A549 (cell line): ENCODE data around the gene HDLBP. TPM values are rescaled to one million over a fixed set of nuclear protein-coding genes. Genes with fewer than 3 reads are reported as not detected.
"Not testable (repeated sequence)": the region's sequence is repeated elsewhere in the genome, so short reads cannot be mapped to it uniquely, and the experiment has no call there.

Experiments
- ATAC-seq, 2 experiments: fragments of 200-7000 bp in 1 of 2; fragments of >200 bp in 1 of 2; cut with Nextera tagmentation in 1 of 2; cut with Tn5 transposase in 1 of 2; 3 replicates each; pipeline versions ENCODE4 v1.8.0 to v1.9.1; 2018 to 2020; ENCODE audit warnings: mild to moderate bottlenecking in 1 of 2, moderate library complexity in 1 of 2
- CTCF ChIA-PET: fragments of 300-600 bp; sonication (Branson Sonifier 250); formaldehyde crosslinking; extraction: SDS; loops from one replicate; lab custom pipeline; 2021; ENCODE audit warnings: antibody characterized with exemption, inconsistent platforms; lab: Yijun Ruan, JAX
- POLR2A ChIA-PET: fragments of 350-600 bp; formaldehyde crosslinking; extraction: SDS; loops from one replicate; lab custom pipeline; 2021; ENCODE audit warnings: antibody characterized with exemption, inconsistent platforms; lab: Yijun Ruan, JAX
- DNase-seq, 2 experiments: peaks; one replicate each; pipeline versions ENCODE4 v3.0.0 to v3.0.0-alpha.2; 2011 to 2016; ENCODE audit warnings: low read depth in 1 of 2, low spot score in 1 of 2
- FAIRE-seq: peaks from 2 replicates; lab custom pipeline; 2011; peaks lifted over from hg19 to GRCh38; lab: Jason Lieb, UNC
- H3K27ac ChIP-seq, 2 experiments: fragments of >200 bp; sonication (Bioruptor Twin); formaldehyde crosslinking; 3 replicates each; pipeline ENCODE4 v1.5.1; 2016 to 2017
- H3K4me1 ChIP-seq: fragments of >200 bp; sonication (Bioruptor Twin); formaldehyde crosslinking; 3 replicates; pipeline ENCODE4 v1.6.1; 2016
- H3K4me2 ChIP-seq: fragments of >200 bp; sonication (Bioruptor Twin); formaldehyde crosslinking; 3 replicates; pipeline ENCODE4 v1.6.1; 2016
- H3K4me3 ChIP-seq: fragments of >200 bp; sonication (Bioruptor Twin); formaldehyde crosslinking; 3 replicates; pipeline ENCODE4 v1.5.1; 2016
- H3K9me3 ChIP-seq: fragments of >200 bp; sonication (Bioruptor Twin); formaldehyde crosslinking; 3 replicates; pipeline ENCODE4 v1.6.1; 2016
- BHLHE40 ChIP-seq: IDR thresholded peaks from 2 replicates; pipeline ENCODE4 v1.6.1; 2012; ENCODE audit warnings: low read depth, low read length, inconsistent platforms
- CBX2 ChIP-seq: fragments of 200-600 bp; sonication (generic); IDR thresholded peaks from 2 replicates; pipeline ENCODE4 v1.6.1; 2016; ENCODE audit warnings: low read depth, mild to moderate bottlenecking, borderline replicate concordance
- CHD4 ChIP-seq: fragments of 200-600 bp; sonication (generic); IDR thresholded peaks from 2 replicates; pipeline ENCODE4 v1.6.1; 2016; ENCODE audit warnings: antibody characterized with exemption, mild to moderate bottlenecking, borderline replicate concordance
- CTCF ChIP-seq: fragments of >200 bp; sonication (Bioruptor Twin); formaldehyde crosslinking; IDR thresholded peaks from 3 replicates; pipeline ENCODE4 v1.5.1; 2016
- EHF ChIP-seq: fragments of 250-450 bp; sonication (Bioruptor Pico); IDR thresholded peaks from 2 replicates; pipeline ENCODE4 v1.5.0; 2020; ENCODE audit warnings: mild to moderate bottlenecking
- ESRRA ChIP-seq: fragments of 150-350 bp; IDR thresholded peaks from 2 replicates; pipeline ENCODE4 v1.6.1; 2014; ENCODE audit warnings: mild to moderate bottlenecking, low read length, borderline replicate concordance
- FOSB ChIP-seq: fragments of 250-450 bp; sonication (Bioruptor Pico); IDR thresholded peaks from 2 replicates; pipeline ENCODE4 v1.5.0; 2020; ENCODE audit warnings: mild to moderate bottlenecking, moderate library complexity
- GATA3 ChIP-seq: IDR thresholded peaks from 2 replicates; pipeline ENCODE4 v1.6.1; 2012; ENCODE audit warnings: borderline replicate concordance
- HOXA7 ChIP-seq: fragments of 250-450 bp; sonication (Bioruptor Pico); IDR thresholded peaks from 2 replicates; pipeline ENCODE4 v1.5.0; 2020; ENCODE audit warnings: mild to moderate bottlenecking, moderate library complexity
- HOXB13 ChIP-seq: fragments of 250-450 bp; sonication (Bioruptor Pico); IDR thresholded peaks from 2 replicates; pipeline ENCODE4 v1.5.0; 2020; ENCODE audit warnings: low read depth, mild to moderate bottlenecking, moderate library complexity
- JUN ChIP-seq, 2 experiments: fragments of >200 bp; sonication (Bioruptor Twin); formaldehyde crosslinking; IDR thresholded peaks; 2 replicates in 1 of 2; 3 replicates in 1 of 2; pipeline ENCODE4 v1.6.1; 2016 to 2017
- JUNB ChIP-seq: fragments of >200 bp; sonication (Bioruptor Twin); formaldehyde crosslinking; IDR thresholded peaks from 2 replicates; pipeline ENCODE4 v1.6.1; 2016
- MAZ ChIP-seq: fragments of 150-350 bp; IDR thresholded peaks from 2 replicates; pipeline ENCODE4 v1.6.1; 2014; ENCODE audit warnings: antibody characterized with exemption, low read depth, low read length, borderline replicate concordance
- MYC ChIP-seq: IDR thresholded peaks from 2 replicates; pipeline ENCODE4 v1.6.1; 2012; ENCODE audit warnings: mild to moderate bottlenecking, inconsistent platforms, low read length, improper control_type of control experiment, borderline replicate concordance
- NFE2L2 ChIP-seq: fragments of 150-350 bp; conservative IDR thresholded peaks from 2 replicates; pipeline ENCODE4 v1.6.1; 2014; ENCODE audit warnings: low read length
- NPAS2 ChIP-seq: fragments of 250-450 bp; sonication (Bioruptor Pico); IDR thresholded peaks from 2 replicates; pipeline ENCODE4 v1.8.0; 2022; ENCODE audit warnings: mild to moderate bottlenecking, moderate library complexity, borderline replicate concordance
- NR3C1 ChIP-seq: fragments of >200 bp; sonication (Bioruptor Twin); formaldehyde crosslinking; IDR thresholded peaks from 3 replicates; pipeline ENCODE4 v1.6.1; 2017
- POLR2AphosphoS2 ChIP-seq: conservative IDR thresholded peaks from 2 replicates; pipeline ENCODE4 v1.6.1; 2012; ENCODE audit warnings: low read length, improper control_type of control experiment, inconsistent platforms
- RARB ChIP-seq: fragments of 250-450 bp; sonication (Bioruptor Pico); IDR thresholded peaks from 2 replicates; pipeline ENCODE4 v1.8.0; 2021; ENCODE audit warnings: mild to moderate bottlenecking, moderate library complexity
- RNF2 ChIP-seq: fragments of 200-600 bp; sonication (generic); IDR thresholded peaks from 2 replicates; pipeline ENCODE4 v1.6.1; 2016; ENCODE audit warnings: low read depth, mild to moderate bottlenecking, antibody characterized with exemption, moderate library complexity, borderline replicate concordance
- TP53 ChIP-seq: fragments of 250-450 bp; sonication (Bioruptor Pico); IDR thresholded peaks from 2 replicates; pipeline ENCODE4 v1.5.0; 2021; ENCODE audit warnings: mild to moderate bottlenecking, moderate library complexity
- ZC3H11A ChIP-seq: fragments of 450-650 bp; IDR thresholded peaks from 2 replicates; pipeline ENCODE4 v1.6.1; 2014; ENCODE audit warnings: antibody characterized with exemption, mild to moderate bottlenecking
- ZFP36 ChIP-seq: fragments of 450-650 bp; IDR thresholded peaks from 2 replicates; pipeline ENCODE4 v1.6.1; 2014; ENCODE audit warnings: borderline replicate concordance; ENCODE audit not compliant: partially characterized antibody
- WGBS: methylation state at CpG from one replicate; pipeline ENCODE4 v1.1.6; 2017; ENCODE audit errors: missing lambda C conversion rate; 5-methylcytosine and 5-hydroxymethylcytosine counted together
- polyA plus RNA-seq, 4 experiments: library from polyadenylated mRNA; depleted of rRNA in 3 of 4; stranded (reverse); fragments of >200 nt; fragmentation: RNase III in 1 of 4; extraction: RNeasy Plus Mini Kit Qiagen cat#74134 plus additional on column Dnase treatment in 1 of 4; gene quantifications; 2 replicates in 3 of 4; 3 replicates in 1 of 4; pipeline ENCODE4 v1.2.3, GENCODE V29; 2011 to 2017
- TF ChIP-seq, protein P1 (sequence below): fragments of >200 bp; sonication (Bioruptor Twin); formaldehyde crosslinking; IDR thresholded peaks from 3 replicates; pipeline ENCODE4 v1.6.1; 2016

The HDLBP gene
- polyA plus RNA-seq, 2 of the 4 experiments (the other 2 are of a cell fraction), result 248 to 292 TPM

- H3K4me3 ChIP-seq, result no peak overlapping the region
- DNase-seq, result no peak
- ATAC-seq, result no peak
- no peaks in the 10 kb centered on the region for H3K9me3 ChIP-seq
- TF ChIP-seq RNF2 (no peak), CTCF (no peak), CHD4 (no peak), BHLHE40 (no peak), ESRRA (no peak), GATA3 (no peak)
- ChIA-PET POLR2A (no interaction called here), CTCF (no interaction called here)
- WGBS, result 94% methylated on average over 7 of the region's 7 CpGs
- H3K4me1 ChIP-seq, result peaks cover 7% of the 10 kb centered on the region; the same call in 1 of the 3 replicates
- no peak for FAIRE-seq
- H3K4me2 ChIP-seq, result no peak overlapping the region
- H3K27ac ChIP-seq, result no peak overlapping the region
These were observed 20.0 kb downstream of the HDLBP start for GRCh38 chr2:241295326-241296095.

DNA sequence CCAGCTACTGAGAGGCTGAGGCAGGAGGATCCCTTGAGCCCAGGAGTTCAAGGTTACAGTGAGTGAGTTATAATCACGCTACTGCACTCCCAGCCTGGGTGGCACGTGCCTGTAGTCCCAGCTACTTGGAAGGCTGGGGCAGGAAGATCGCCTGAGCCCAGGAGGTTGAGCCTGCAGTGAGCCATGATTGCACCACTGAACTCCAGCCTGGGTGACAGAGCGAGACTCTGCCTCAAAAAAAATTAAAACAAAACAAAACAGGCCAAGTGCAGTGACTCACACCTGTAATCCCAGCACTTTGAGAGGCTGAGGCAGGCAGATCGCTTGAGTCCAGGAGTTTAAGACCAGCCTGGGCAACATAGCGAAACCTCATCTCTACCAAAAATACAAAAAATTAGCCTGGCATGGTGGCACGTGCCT lies 22.1 kb downstream of the HDLBP start:
- H3K4me2 ChIP-seq, POLR2A ChIA-PET, H3K4me1 ChIP-seq, H3K4me3 ChIP-seq, H3K27ac ChIP-seq, FAIRE-seq, DNase-seq, ATAC-seq, H3K9me3 ChIP-seq: not testable (repeated sequence)
- WGBS, result 86% methylated on average over 7 of the region's 7 CpGs
- CTCF ChIA-PET, result interaction anchor here (1.4 to 1.7 kb wide), 2 partner anchors 9 to 10 kb away, joined by 4 to 6 read pairs; no protein-coding TSS in a partner anchor

GRCh38 chr2:241291977-241292376 lies 23.5 kb downstream of the HDLBP start:
- H3K4me1 ChIP-seq, result peaks cover 7% of the 10 kb centered on the region; the same call in 1 of the 3 replicates
- 91% methylated on average over 6 of the region's 6 CpGs for WGBS
- ATAC-seq, result no peak

GRCh38 chr2:241291153-241291552 lies 24.3 kb downstream of the HDLBP start:
- no peak overlapping the region for H3K4me2 ChIP-seq
- FAIRE-seq, result no peak
- TF ChIP-seq EHF (CRISPR knock-in tag), result no peak
- TF ChIP-seq JUNB, result no peak
- no peak for TF ChIP-seq RARB (CRISPR knock-in tag)
- TF ChIP-seq CTCF, result no peak
- TF ChIP-seq POLR2AphosphoS2, result no peak
- no peak for TF ChIP-seq ZC3H11A
- TF ChIP-seq NPAS2 (CRISPR knock-in tag), result no peak
- TF ChIP-seq ZFP36, result no peak
- no peak for TF ChIP-seq RNF2
- TF ChIP-seq NFE2L2, result no peak
- no peak for TF ChIP-seq MYC
- TF ChIP-seq TP53 (CRISPR knock-in tag), result no peak
- no peak for TF ChIP-seq JUN (IDR thresholded peaks at IDR 0.05)
- no peak for TF ChIP-seq GATA3

More at GRCh38 chr2:241291977-241292376, 23.5 kb downstream of the HDLBP start:
- no peak overlapping the region for H3K27ac ChIP-seq
- DNase-seq (no peak), FAIRE-seq (no peak)
- H3K9me3 ChIP-seq, result no peaks in the 10 kb centered on the region
- ChIA-PET POLR2A (interaction anchor here (2.3 kb wide), 1 partner anchor 23 kb away, joined by 7 read pairs; no protein-coding TSS in a partner anchor), CTCF (interaction anchor here (1.0 to 2.2 kb wide), 4 partner anchors 9 to 23 kb away, joined by 4 to 12 read pairs (median 6); partner anchors contain the start of gene HDLBP)
- H3K4me3 ChIP-seq, result no peak overlapping the region
- TF ChIP-seq FOSB (CRISPR knock-in tag) (no peak), CBX2 (no peak), NR3C1 (no peak), MYC (no peak), RNF2 (no peak), MAZ (no peak), HOXB13 (no peak), BHLHE40 (no peak), HOXA7 (no peak)
- TF ChIP-seq, protein P1, sequence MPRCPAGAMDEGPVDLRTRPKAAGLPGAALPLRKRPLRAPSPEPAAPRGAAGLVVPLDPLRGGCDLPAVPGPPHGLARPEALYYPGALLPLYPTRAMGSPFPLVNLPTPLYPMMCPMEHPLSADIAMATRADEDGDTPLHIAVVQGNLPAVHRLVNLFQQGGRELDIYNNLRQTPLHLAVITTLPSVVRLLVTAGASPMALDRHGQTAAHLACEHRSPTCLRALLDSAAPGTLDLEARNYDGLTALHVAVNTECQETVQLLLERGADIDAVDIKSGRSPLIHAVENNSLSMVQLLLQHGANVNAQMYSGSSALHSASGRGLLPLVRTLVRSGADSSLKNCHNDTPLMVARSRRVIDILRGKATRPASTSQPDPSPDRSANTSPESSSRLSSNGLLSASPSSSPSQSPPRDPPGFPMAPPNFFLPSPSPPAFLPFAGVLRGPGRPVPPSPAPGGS, result no peak
- no peak overlapping the region for H3K4me2 ChIP-seq

More at GRCh38 chr2:241291153-241291552, 24.3 kb downstream of the HDLBP start:
- Histone ChIP-seq H3K27ac (no peak overlapping the region), H3K4me1 (peaks cover 10% of the 10 kb centered on the region; the same call in 1 of the 3 replicates), H3K9me3 (no peaks in the 10 kb centered on the region), H3K4me3 (no peak overlapping the region)
- ATAC-seq (no peak), DNase-seq (no peak)
- WGBS, result 87% methylated on average over 6 of the region's 6 CpGs
- POLR2A ChIA-PET, result interaction anchor here (2.3 kb wide), 1 partner anchor 23 kb away, joined by 7 read pairs; no protein-coding TSS in a partner anchor
- CTCF ChIA-PET, result interaction anchor here (0.6 to 2.2 kb wide), 3 partner anchors 11 to 288 kb away, joined by 3 to 12 read pairs (median 4); partner anchors contain the start of gene HDLBP
